CD4-positive, alpha-beta T cell treated with Interleukin-6 at 100 ng/mL for 8 hours (primary cell): ENCODE measurements around the gene RNF13.

Source experiments
- DNase-seq: peaks from one replicate; pipeline ENCODE4 v3.0.0-alpha.2; 2020; ENCODE audit warnings: mixed read lengths, low spot score

Gene RNF13

DNA sequence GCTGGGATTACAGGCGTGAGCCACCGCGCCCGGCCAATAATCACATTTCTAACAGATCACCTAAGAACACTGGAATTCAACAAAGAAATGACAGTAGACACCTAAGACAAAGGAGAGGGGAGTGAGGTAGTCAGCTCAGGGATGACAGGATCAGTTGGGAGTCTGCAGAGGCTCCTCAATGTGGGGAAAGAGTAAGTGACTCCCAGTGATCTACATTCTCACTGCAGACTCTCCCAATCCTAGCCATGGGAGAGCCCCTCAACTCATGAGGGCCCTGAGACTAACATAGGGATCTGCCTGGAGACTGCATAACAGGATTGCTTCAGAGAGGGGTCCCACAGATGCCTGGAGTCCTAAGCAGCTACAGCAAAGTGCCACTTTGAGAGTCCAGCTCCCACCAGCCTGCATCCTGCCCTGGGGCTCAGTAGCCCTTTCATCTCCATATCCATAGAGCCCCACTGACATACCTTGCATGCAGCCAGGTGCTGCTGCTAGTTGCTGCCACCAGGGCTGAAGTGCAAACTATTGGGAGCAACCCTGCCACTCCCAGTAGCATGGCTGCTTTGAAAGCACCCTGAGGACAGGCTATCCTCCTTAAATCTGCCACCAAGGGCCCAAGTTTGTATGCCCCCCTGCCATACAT, 179.5 kb downstream of the RNF13 start:
- no peak for DNase-seq

DNA sequence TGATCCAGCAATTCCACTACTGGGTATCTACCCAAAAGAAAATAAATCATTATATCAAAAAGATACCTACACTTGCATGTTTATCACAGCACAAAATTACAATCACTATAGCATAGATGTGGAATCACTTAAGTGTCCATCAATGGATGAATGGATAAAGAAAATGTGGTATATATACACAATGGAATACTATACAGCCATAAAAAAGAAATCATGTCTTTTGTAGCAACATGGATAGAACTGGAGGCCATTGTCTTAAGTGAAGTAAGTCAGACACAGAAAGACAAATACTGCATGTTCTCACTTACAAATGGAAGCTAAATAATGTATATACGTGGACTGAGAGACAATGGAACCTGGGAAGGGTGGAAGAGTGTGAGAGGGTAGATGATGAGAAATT, 185.9 kb downstream of the RNF13 start:
- DNase-seq, result no peak

DNA sequence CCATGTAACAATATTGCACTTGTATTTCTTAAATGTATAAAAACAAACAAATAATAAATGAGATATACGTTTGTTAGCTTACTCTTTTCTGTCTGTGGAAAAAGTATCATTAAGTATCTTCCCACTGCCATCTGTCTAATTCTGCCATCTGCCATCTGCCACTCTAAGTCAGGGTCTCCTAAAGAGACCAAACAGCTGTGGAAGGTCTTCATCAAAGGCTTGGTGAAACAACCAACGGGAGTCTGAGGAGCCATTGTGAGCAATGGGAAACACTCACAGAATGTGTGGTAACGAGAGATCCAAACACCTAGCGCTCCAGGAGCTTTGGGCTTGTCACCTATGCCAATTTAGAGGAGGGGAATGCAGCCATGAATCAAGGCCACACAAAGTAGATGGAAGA, 186.4 kb downstream of the RNF13 start:
- DNase-seq, result no peak

- no peak for DNase-seq
Observed at GRCh38 chr3:150000641-150001040, 187.6 kb downstream of the RNF13 start.

DNA sequence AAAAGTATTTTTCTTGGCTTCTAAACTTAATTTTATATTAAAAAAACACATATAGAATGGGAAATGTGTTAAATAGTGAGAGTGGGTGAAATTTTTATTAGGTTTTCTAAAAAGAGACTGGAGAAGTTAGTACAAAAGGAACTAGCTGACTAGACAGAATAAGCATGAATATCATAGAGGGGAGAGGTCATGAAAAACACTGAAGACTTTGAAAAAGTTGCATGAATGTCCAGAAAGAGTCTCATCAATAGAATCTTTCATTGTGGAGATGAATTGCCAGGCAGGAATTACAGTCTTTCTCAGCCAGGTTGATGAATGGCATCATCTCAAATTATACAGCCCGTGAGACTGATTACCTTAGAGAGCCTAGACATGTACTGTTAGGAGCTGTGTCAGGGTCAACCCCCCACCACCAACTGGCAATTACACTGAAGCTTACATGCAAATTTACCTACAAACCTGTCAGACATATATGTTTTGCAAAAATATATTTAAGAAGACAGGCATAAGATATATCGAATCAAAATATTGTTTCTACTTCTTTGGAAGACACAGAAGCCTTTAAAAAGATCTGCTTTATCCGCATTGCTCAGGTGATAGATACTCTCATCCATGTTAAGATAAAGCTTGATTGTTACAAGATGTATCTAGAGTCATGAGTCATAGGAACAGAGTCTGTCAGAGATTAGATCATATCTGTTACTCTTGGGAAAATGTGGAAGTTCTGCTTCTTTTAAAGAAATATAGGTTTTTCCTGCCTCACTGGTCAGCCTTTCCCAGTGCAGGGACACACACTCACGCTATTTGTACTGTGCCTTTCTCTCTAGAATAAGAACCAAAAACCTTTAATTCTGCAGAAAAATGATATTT, 192.5 kb downstream of the RNF13 start:
- no peak for DNase-seq

DNA sequence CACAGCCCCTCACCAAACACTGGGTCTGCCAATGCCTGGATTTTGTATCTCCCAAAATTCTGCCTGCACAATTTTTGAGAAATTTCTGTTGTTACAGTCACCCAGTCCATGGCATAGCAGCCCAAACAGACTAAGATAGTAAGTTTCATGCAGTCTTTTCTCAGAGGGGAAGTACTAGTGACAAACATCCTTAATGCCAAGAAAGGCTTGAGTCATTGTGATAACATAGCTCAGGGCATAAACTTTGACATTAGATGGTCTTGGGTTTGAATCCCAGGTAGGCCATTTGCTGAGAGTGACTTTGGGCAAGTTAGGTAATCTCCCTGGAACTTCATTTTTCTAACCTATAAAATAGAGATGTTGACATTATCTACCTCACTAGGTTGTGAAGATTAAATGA, 193.8 kb downstream of the RNF13 start:
- no peak for DNase-seq
